Amniotic epithelial cell (primary cell): Measurements from ENCODE around the gene DPYSL5.
"Not testable (repeated sequence)": the region's sequence is repeated elsewhere in the genome, so short reads cannot be mapped to it uniquely, and the experiment has no call there.

Source experiments
- DNase-seq: peaks from one replicate; pipeline ENCODE4 v3.0.0-alpha.2; 2010; ENCODE audit warnings: low read depth

The DPYSL5 gene

GRCh38 chr2:26875065-26875634 is 27.2 kb downstream of the DPYSL5 start:
- DNase-seq, result no peak

GRCh38 chr2:26875808-26876207 is 27.9 kb downstream of the DPYSL5 start:
- no peak for DNase-seq

DNA sequence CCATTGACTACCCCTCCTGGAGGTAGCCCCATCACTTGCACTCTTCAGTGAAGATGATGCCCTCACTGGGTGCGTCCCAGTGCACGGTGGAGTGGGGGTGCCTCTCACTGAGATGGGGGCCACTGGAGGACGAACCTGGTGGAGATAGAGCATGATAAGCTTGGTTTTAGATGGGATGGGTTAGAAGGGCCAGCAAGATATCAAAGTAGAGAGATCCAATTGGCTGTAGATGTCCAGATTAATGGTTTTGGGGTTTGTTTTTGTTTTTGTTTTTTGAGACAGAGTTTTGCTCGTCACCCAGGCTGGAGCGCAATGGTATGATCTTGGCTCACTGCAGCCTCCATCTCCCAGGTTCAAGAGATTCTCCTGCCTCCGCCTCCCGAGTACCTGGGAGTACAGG is 28.3 kb downstream of the DPYSL5 start:
- DNase-seq, result no peak

DNA sequence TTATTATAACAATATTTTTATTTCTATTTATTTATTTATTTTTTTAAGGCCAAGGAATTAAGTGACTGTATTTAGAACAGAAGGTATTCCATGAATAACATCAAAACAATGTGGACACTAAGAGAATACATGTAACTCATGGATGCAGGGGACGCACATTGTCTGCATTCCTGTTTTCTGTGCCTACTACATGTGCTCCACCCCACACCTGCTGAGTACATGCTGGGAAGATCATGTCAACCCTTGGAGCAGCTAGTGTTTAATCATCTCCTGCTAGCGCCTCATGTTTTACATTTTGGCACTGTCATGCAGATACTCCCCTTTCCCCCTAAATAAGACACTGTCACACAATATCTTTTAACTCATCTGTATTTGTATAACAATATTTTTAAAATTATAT is 29.3 kb downstream of the DPYSL5 start:
- DNase-seq, result no peak

- no peak for DNase-seq
Measured at GRCh38 chr2:26880161-26880560, 32.2 kb downstream of the DPYSL5 start.

GRCh38 chr2:26880910-26881435 is 33.0 kb downstream of the DPYSL5 start:
- DNase-seq, result no peak

DNA sequence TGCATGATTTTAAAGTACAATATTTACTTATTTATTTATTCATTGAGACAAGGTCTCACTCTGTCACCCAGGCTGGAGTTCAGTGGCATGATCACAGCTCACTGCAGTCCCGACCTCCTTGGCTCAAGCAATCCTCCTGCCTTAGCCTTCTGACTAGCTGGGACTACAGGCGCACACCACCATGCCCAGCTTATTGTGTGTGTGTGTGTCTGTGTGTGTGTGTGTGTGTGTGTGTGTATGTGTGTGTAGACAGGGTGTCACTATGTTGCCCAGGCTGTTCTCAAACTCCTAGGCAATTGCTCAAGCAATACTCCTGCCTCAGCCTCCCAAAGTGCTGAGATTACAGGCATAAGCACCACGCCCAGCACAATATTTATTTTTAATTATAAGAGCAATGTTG is 34.3 kb downstream of the DPYSL5 start:
- not testable (repeated sequence) for DNase-seq

- no peak for DNase-seq
Measured at GRCh38 chr2:26883956-26884355, 36.0 kb downstream of the DPYSL5 start.

DNA sequence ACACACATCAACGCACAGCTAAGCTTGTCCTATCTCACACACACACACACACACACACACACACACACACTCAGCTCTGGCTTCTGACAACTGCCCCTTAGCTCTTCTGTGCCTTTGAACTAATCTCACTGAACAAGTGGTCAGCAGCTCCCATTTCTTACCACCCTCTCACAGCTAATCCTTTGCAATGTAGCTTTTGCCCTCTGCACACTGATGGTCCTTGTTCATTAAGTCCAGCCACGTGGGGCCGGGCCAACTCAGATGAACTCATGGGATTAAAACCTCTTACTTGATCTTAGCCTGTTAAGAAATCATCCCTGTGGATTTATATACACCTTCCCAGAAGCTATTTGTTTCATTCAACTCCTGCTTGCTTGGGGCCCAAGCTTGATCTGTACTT is 36.6 kb downstream of the DPYSL5 start:
- DNase-seq, result no peak

- DNase-seq, result no peak
Measured at GRCh38 chr2:26885651-26886329, 37.9 kb downstream of the DPYSL5 start.

GRCh38 chr2:26886736-26887135 is 38.8 kb downstream of the DPYSL5 start:
- DNase-seq, result no peak

GRCh38 chr2:26887151-26887550 is 39.2 kb downstream of the DPYSL5 start:
- DNase-seq, result no peak

DNA sequence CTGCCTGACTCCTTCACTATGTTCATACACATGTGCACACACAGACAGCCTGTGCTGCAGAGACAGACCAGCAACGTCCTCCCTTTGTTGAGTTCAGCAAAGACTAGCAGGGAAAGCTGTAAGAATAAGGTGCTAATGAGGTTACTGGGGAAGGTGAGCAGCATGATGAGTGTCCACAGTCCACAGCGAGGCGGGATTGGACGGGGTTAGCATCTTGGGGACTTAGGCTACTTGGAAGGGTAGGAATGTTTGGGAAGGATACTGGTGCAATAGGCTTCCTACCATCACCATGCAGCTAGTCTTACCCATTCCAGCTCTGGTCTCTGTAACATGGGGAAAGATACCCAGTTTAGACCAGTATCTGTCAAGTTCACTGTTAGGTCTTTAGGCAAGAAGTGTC is 41.9 kb downstream of the DPYSL5 start:
- no peak for DNase-seq

- peak; percentile 7 for DNase-seq
Measured at GRCh38 chr2:26890341-26891000, 42.5 kb downstream of the DPYSL5 start.

- DNase-seq, result no peak
Measured at GRCh38 chr2:26892133-26892532, 44.2 kb downstream of the DPYSL5 start.

GRCh38 chr2:26892922-26893524 is 45.1 kb downstream of the DPYSL5 start:
- DNase-seq, result no peak

DNA sequence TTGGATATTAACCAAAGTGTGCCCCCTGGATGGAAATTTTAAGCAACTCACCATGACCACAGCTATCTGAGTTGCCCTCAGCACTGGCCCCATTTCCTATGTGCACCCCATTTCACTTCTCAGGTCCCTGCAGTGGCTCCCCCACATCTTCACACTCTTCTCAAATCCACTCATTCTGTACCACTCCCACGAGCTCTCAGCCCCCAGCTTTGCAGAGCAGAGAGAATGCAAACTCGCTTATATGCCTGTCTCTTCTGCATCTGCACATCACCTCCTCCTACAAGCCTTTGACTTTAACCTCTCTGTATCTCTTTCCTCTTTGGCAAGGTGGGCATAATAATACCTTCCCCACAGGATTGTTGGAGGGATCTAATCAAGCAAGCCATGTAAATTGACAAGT is 46.2 kb downstream of the DPYSL5 start:
- DNase-seq, result no peak

DNA sequence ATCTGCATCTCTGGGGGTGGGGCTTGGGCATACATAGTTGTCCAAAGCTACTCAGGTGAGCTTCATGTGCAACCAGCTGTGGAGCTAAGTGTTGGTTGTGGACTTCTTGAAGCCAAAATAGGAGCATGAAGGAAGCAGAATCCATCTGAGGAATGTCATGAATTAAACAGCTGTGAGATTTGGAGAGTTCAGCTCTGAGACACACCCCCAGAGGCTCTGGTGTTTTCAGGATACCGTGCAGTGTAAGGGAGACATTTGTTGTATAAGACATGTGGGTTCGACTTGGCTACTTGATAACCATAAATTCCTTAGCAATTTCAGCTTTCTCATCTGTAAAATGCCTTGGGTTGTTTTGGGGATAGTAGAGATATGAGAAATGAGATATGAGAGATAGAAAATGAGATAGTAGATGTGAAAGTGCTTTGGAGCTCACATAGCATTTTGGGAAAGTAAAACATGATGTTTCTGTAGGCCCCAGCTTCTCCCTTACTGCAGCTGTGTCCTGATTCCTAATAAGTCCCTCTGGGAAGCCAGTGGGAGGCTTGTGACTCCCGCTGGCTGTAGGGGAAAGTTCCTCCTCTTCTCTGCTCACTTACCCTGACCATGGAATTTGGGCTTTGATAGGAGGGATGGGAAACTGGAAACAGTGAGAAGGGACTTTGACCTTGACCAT is 50.0 kb downstream of the DPYSL5 start:
- DNase-seq, result no peak

DNA sequence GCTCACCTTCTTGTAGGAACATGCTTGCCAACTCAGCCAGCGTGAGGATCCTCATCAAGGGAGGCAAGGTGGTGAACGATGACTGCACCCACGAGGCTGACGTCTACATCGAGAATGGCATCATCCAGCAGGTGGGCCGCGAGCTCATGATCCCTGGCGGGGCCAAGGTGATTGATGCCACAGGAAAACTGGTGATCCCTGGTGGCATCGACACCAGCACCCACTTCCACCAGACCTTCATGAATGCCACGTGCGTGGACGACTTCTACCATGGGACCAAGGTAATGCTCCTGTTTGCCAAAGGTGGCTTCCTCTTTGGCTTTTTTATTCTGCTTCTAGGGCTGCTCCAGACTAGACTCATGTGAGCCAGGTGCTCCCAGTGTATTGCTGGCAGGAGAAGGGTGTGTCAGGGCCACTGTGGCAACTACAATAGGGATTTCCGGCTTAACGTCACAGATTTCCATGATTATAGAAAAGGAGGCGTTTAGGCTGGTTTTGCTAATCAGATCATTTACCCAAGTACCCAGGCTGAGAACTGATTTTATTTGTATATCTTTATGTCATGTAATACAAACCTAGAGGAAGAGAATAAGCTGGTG is 50.6 kb downstream of the DPYSL5 start:
- no peak for DNase-seq

- no peak for DNase-seq
Measured at GRCh38 chr2:26899500-26900164, 51.7 kb downstream of the DPYSL5 start.

- no peak for DNase-seq
Measured at GRCh38 chr2:26900831-26901321, 52.9 kb downstream of the DPYSL5 start.
